Immature natural killer cell (primary cell): ENCODE data around the gene GLUD1. TPM values are rescaled to one million over a fixed set of nuclear protein-coding genes. Genes with fewer than 3 reads are reported as not detected.
A peak's percentile ranks its signal among the peaks of the same experiment; 100 is the strongest.
"Not testable (repeated sequence)": the region's sequence is repeated elsewhere in the genome, so short reads cannot be mapped to it uniquely, and the experiment has no call there.

Experiments used
- DNase-seq, 3 donors: peaks; one replicate each; pipeline ENCODE4 v3.0.0; 2022; ENCODE audit warnings: mixed read lengths in 1 of 3
- H3K27ac Mint-ChIP-seq, 6 donors: one replicate each; pipeline ENCODE4 v1.8.0; 2020; ENCODE audit warnings: mixed read lengths in 6 of 6, mild to moderate bottlenecking in 5 of 6, inconsistent platforms in 4 of 6, moderate library complexity in 3 of 6
- H3K27me3 Mint-ChIP-seq, 3 donors: one replicate each; pipeline ENCODE4 v1.8.0; 2020 to 2021; ENCODE audit warnings: low read depth in 3 of 3, mild to moderate bottlenecking in 3 of 3, mixed read lengths in 3 of 3, moderate library complexity in 3 of 3, inconsistent platforms in 1 of 3
- H3K36me3 Mint-ChIP-seq, 3 donors: one replicate each; pipeline ENCODE4 v1.8.0; 2020; ENCODE audit warnings: mixed read lengths in 3 of 3, inconsistent platforms in 2 of 3, mild to moderate bottlenecking in 2 of 3
- H3K4me1 Mint-ChIP-seq, 2 donors: one replicate each; pipeline ENCODE4 v1.8.0; 2020; ENCODE audit warnings: inconsistent platforms in 2 of 2, mild to moderate bottlenecking in 2 of 2, mixed read lengths in 2 of 2, moderate library complexity in 1 of 2
- H3K4me3 Mint-ChIP-seq, 5 donors: one replicate each; pipeline ENCODE4 v1.8.0; 2020; ENCODE audit warnings: mild to moderate bottlenecking in 5 of 5, mixed read lengths in 5 of 5, inconsistent platforms in 3 of 5, moderate library complexity in 3 of 5
- H3K9me3 Mint-ChIP-seq, 6 donors: one replicate each; pipeline ENCODE4 v1.8.0; 2020; ENCODE audit warnings: mild to moderate bottlenecking in 6 of 6, mixed read lengths in 6 of 6, inconsistent platforms in 4 of 6, moderate library complexity in 3 of 6
- polyA plus RNA-seq, 3 donors: library from polyadenylated mRNA; unstranded; fragments of 300-500 nt; fragmentation: Illumina TruSeq; gene quantifications; one replicate each; pipeline ENCODE4 v1.2.3, GENCODE V29; 2021

GLUD1 gene
- polyA plus RNA-seq, 3 donors from 2014 or later = 136 to 205 (median 147) TPM

- not testable (repeated sequence) for H3K36me3 Mint-ChIP-seq, H3K9me3 Mint-ChIP-seq, H3K27ac Mint-ChIP-seq, DNase-seq, H3K4me1 Mint-ChIP-seq, H3K27me3 Mint-ChIP-seq, H3K4me3 Mint-ChIP-seq
Observed at GRCh38 chr10:87014986-87015716, 79.5 kb downstream of the GLUD1 start.

GRCh38 chr10:87013528-87013927, 81.1 kb downstream of the GLUD1 start:
- H3K27me3 Mint-ChIP-seq, H3K4me1 Mint-ChIP-seq, H3K27ac Mint-ChIP-seq, H3K9me3 Mint-ChIP-seq, H3K36me3 Mint-ChIP-seq, DNase-seq: not testable (repeated sequence)
- H3K4me3 Mint-ChIP-seq = peak overlapping the region in 1 of 5 donors; percentile 18

- not testable (repeated sequence) for H3K36me3 Mint-ChIP-seq, H3K4me3 Mint-ChIP-seq, DNase-seq, H3K27me3 Mint-ChIP-seq, H3K4me1 Mint-ChIP-seq, H3K9me3 Mint-ChIP-seq, H3K27ac Mint-ChIP-seq
Observed at GRCh38 chr10:87009134-87009696, 85.4 kb downstream of the GLUD1 start.

DNA sequence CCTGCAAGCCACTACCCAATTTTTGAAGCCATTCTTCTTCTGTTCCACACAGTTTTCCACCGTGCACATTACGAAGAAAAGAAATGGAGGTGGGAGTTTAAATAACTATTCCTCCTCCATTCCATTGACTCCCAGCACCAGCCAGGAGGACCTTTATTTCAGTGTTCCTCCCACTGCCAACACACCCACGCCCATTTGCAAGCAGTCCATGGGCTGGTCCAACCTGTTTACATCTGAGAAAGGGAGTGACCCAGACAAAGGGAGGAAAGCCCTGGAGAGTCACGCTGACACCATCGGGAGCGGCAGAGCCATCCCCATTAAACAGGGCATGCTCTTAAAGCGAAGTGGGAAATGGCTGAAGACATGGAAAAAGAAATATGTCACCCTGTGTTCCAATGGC, 86.3 kb downstream of the GLUD1 start:
- H3K9me3 Mint-ChIP-seq, H3K4me1 Mint-ChIP-seq, H3K4me3 Mint-ChIP-seq, H3K27me3 Mint-ChIP-seq, H3K27ac Mint-ChIP-seq, H3K36me3 Mint-ChIP-seq, DNase-seq: not testable (repeated sequence)

- DNase-seq, H3K27ac Mint-ChIP-seq, H3K4me1 Mint-ChIP-seq, H3K36me3 Mint-ChIP-seq, H3K4me3 Mint-ChIP-seq, H3K9me3 Mint-ChIP-seq, H3K27me3 Mint-ChIP-seq: not testable (repeated sequence)
Observed at GRCh38 chr10:87007674-87008073, 87.0 kb downstream of the GLUD1 start.

GRCh38 chr10:87007124-87007523, 87.5 kb downstream of the GLUD1 start:
- H3K27ac Mint-ChIP-seq = peak overlapping the region in 1 of 6 donors; percentile 53
- not testable (repeated sequence) for H3K36me3 Mint-ChIP-seq, H3K4me1 Mint-ChIP-seq, H3K9me3 Mint-ChIP-seq, H3K27me3 Mint-ChIP-seq, H3K4me3 Mint-ChIP-seq, DNase-seq

DNA sequence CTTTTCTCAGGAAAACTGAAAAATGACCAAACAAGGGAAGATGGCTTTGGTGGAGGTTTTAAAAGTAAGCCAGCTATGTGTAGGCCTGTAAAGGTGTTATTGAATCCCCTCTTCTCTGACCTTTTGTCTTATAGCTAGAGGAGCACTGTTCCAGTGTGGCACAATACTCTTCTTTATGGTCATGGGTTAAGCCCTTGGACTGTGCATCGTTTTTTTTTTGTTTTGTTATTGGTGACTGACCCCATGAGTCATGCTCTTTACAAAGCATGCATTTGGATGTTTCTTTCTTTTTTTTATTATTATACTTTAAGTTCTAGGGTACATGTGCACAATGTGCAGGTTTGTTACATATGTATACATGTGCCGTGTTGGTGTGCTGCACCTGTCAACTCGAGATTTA, 94.2 kb downstream of the GLUD1 start:
- DNase-seq = no peak
- H3K27me3 Mint-ChIP-seq = peaks cover 0 to 2% (median 0%) of the 10 kb centered on the region in 3 donors
- H3K27ac Mint-ChIP-seq = no peak overlapping the region
- no peak overlapping the region for H3K4me3 Mint-ChIP-seq
- no peaks in the 10 kb centered on the region for H3K36me3 Mint-ChIP-seq
- H3K9me3 Mint-ChIP-seq = no peaks in the 10 kb centered on the region
- H3K4me1 Mint-ChIP-seq = no peaks in the 10 kb centered on the region

Other genes with a start within 250 kb of the GLUD1 start
- not detected for gene MMRN2, start 137.2 kb downstream of the GLUD1 start, polyA plus RNA-seq
- gene SNCG, start 136.2 kb downstream of the GLUD1 start, polyA plus RNA-seq = not detected
- gene ADIRF, start 126.4 kb downstream of the GLUD1 start, polyA plus RNA-seq = not detected
- not detected for gene FAM25A, start 74.5 kb downstream of the GLUD1 start, polyA plus RNA-seq
- gene SHLD2, start 363 bp upstream of the GLUD1 start, polyA plus RNA-seq = 10 to 100 TPM; 16.7 to 19.5 (median 18.5) TPM
- under 1 TPM in 1 of 3 donors, not detected in 2; 0.11 TPM for gene NUTM2A, start 130.6 kb upstream of the GLUD1 start, polyA plus RNA-seq